Stimulated activated CD4-positive, alpha-beta T cell treated with anti-CD3 and anti-CD28 coated beads, Interleukin-12 subunit alpha, Interleukin-12 subunit beta, amount 100 ng/mL, for 48 hours (primary cell): Measurements from ENCODE around the gene WSB1.
A peak's percentile ranks its signal among the peaks of the same experiment; 100 is the strongest.
"Not testable (repeated sequence)": the region's sequence is repeated elsewhere in the genome, so short reads cannot be mapped to it uniquely, and the experiment has no call there.

Source experiments
- DNase-seq, 3 donors: peaks; one replicate each; pipeline ENCODE4 v3.0.0-alpha.2; 2020; ENCODE audit warnings: low read depth in 2 of 3, low spot score in 1 of 3

WSB1 gene

GRCh38 chr17:27315322-27315721 lies 21.4 kb downstream of the WSB1 start:
- no peak for DNase-seq

GRCh38 chr17:27315796-27316465 lies 22.0 kb downstream of the WSB1 start:
- DNase-seq: no peak

GRCh38 chr17:27318228-27318627 lies 24.3 kb downstream of the WSB1 start:
- no peak for DNase-seq

- no peak for DNase-seq
These were observed 24.7 kb downstream of the WSB1 start for GRCh38 chr17:27318633-27319032.

- DNase-seq: no peak
These were observed 25.8 kb downstream of the WSB1 start for GRCh38 chr17:27319541-27320221.

- no peak for DNase-seq
These were observed 26.3 kb downstream of the WSB1 start for GRCh38 chr17:27320222-27320560.

GRCh38 chr17:27321372-27321771 lies 27.5 kb downstream of the WSB1 start:
- DNase-seq: no peak

- no peak for DNase-seq
These were observed 28.1 kb downstream of the WSB1 start for GRCh38 chr17:27322026-27322425.

- DNase-seq: no peak
These were observed 29.0 kb downstream of the WSB1 start for GRCh38 chr17:27322690-27323508.

- DNase-seq: no peak
These were observed 29.8 kb downstream of the WSB1 start for GRCh38 chr17:27323538-27324215.

- no peak for DNase-seq
These were observed 30.9 kb downstream of the WSB1 start for GRCh38 chr17:27324771-27325339.

GRCh38 chr17:27326051-27326450 lies 32.1 kb downstream of the WSB1 start:
- DNase-seq: no peak

GRCh38 chr17:27326585-27326984 lies 32.7 kb downstream of the WSB1 start:
- no peak for DNase-seq

GRCh38 chr17:27327397-27327796 lies 33.5 kb downstream of the WSB1 start:
- DNase-seq: no peak

GRCh38 chr17:27327871-27328270 lies 34.0 kb downstream of the WSB1 start:
- DNase-seq: no peak

GRCh38 chr17:27328686-27329085 lies 34.8 kb downstream of the WSB1 start:
- DNase-seq: not testable (repeated sequence)

- no peak for DNase-seq
These were observed 35.4 kb downstream of the WSB1 start for GRCh38 chr17:27329146-27329805.

GRCh38 chr17:27332047-27332393 lies 38.1 kb downstream of the WSB1 start:
- no peak for DNase-seq

GRCh38 chr17:27332485-27333409 lies 38.8 kb downstream of the WSB1 start:
- DNase-seq: peak; percentile 83 to 91 (median 85)
